UCSD-AML1 (cell line): ENCODE data around the gene DNASE1L2.

ENCODE experiments used
- DNase-seq: peaks from one replicate; lab custom pipeline; 2025; ENCODE audit not compliant: unreplicated experiment; lab: John Stamatoyannopoulos, UW

The DNASE1L2 gene

DNA sequence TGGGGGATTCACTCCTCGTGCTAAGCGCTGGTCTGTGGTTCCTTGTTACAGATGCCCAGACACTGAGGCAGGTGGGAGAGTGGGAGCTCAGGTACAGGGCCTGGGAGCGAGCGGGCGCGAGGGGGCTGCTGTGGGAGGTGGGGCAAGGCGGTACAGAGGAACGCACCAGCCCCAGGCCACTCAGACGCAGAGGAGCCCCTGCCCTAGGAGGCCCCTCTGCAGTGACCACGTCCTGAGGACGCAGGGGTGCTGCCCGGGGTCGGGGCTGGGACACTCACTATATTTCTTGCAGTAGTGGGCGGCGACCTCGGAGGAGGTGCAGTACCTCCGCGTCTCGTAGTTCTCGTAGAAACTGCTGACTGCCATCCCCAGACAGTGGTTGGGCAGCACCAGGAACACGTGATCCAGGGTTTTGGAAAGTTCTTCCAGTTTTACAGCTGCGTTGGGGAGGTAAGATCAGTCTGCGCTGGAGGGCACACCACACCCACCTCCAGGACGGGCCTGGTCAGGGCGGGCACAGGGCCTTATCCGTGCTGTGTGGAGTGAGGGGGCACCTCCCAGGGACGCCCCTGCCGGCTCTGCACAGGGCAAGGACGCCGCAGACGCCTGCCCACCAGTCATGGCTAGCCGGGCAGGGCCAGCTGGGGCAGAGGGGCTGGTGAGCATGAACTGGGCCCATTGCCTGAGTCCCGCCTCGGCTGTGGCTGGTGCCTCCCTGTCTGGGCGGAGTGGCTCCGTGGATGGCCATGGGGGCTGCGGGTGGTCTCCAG is 47.9 kb downstream of the DNASE1L2 start:
- DNase-seq = no peak

DNA sequence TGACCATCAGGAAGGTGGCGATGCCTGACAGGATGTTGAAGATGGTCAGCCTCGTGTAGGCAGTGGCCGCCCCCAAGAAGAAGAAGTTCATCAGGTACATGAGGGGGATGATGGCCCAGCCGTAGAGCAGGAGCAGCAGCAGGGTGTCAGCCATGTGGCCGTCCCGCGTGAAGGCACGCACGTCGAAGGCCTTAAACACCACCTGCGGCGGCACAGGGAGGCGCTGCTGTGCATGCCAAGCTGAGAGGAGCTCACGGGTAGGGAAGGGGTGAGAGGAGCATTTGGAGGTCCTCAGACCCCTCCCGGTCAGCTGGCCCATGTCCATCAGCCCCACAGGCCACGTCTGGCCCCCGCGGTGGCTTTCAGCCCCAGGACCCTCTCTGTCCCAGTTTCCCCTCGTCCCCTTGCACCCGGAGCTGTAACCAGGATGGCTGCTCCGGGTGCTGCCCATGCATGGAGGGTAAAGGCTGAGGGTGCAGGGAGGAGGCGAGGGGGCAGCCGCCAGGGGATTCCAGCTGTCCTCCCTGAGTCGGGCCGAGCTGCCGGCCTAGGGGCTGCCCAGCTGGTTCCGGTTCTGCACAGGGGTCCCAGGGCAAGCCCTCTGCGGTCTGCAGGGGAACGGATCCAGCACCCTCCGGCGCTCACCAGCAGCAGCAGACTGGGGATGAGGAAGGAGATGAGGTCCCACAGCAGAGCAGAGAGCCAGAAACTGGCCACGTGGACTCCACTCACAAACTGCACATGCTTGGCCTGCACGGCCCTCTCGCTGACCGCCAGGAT is 48.7 kb downstream of the DNASE1L2 start:
- no peak for DNase-seq

DNA sequence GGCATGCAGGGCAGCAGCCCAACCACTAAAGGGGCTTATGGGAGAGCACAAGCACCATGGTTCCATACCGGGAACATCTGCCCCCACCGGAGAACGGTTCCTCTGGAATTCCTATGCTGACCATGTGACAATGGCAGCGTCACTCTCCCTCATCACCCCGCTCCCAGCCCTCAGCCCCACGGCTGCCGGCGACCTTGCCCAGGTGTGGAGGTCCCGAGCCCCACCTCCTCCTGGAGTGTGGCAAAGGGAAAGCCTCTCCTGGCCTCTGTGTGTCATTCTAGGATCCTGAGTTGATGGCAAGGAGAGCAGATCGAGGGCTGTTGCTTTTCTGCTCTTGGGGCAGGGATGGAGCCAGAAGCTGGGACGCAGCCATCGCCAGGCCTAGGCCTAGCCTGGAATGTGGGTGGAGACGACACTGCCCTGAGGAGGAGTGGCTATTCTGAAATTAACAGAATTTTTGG is 49.5 kb downstream of the DNASE1L2 start:
- no peak for DNase-seq

- DNase-seq = no peak
Observed at GRCh38 chr16:2286550-2286949, 50.3 kb downstream of the DNASE1L2 start.

GRCh38 chr16:2287916-2288547 is 51.8 kb downstream of the DNASE1L2 start:
- DNase-seq = no peak
